Stomach (tissue), 9 donors: Measurements from ENCODE around the gene SCD5. TPM values are rescaled to one million over a fixed set of nuclear protein-coding genes. Genes with fewer than 3 reads are reported as not detected.

Source experiments
- DNase-seq, 2 donors: peaks; one replicate each; pipeline versions ENCODE4 v3.0.0 to v3.0.0-alpha.2; 2013 to 2019
- H3K27ac ChIP-seq, 5 donors: fragments of 200-600 bp in 4 of 5; sonication (generic) in 4 of 5; one replicate each; pipeline ENCODE4 v1.5.1; 2013 to 2019; ENCODE audit warnings: mild to moderate bottlenecking in 1 of 5, moderate library complexity in 1 of 5
- H3K27me3 ChIP-seq, 3 donors: fragments of 200-600 bp; sonication (generic); one replicate each; pipeline ENCODE4 v1.5.1; 2017 to 2019; ENCODE audit warnings: mixed run types in 1 of 3
- H3K36me3 ChIP-seq, 4 donors: fragments of 200-600 bp; sonication (generic); 1 replicate in 3 of 4; 2 replicates in 1 of 4; pipeline ENCODE4 v1.5.1; 2016 to 2019
- H3K4me1 ChIP-seq, 4 donors: fragments of 200-600 bp; sonication (generic); one replicate each; pipeline ENCODE4 v1.5.1; 2016 to 2019
- H3K4me3 ChIP-seq, 4 donors: fragments of 200-600 bp; sonication (generic) in 3 of 4; one replicate each; pipeline ENCODE4 v1.5.1; 2016 to 2019; ENCODE audit warnings: mild to moderate bottlenecking in 1 of 4
- H3K9me3 ChIP-seq, 4 donors: fragments of 200-600 bp; sonication (generic); one replicate each; pipeline ENCODE4 v1.5.1; 2016 to 2019
- EP300 ChIP-seq: sonication (generic); formaldehyde crosslinking; IDR thresholded peaks from one replicate; pipeline ENCODE4 v1.6.1; 2017; ENCODE audit warnings: antibody characterized with exemption
- POLR2A ChIP-seq, 4 donors: fragments of 450-650 bp; IDR thresholded peaks; one replicate each; pipeline ENCODE4 v1.6.1; 2016; ENCODE audit warnings: antibody characterized with exemption in 4 of 4, control low read depth in 2 of 4, mild to moderate bottlenecking in 1 of 4, moderate library complexity in 1 of 4
- POLR2AphosphoS5 ChIP-seq, 3 donors: sonication (generic); formaldehyde crosslinking; IDR thresholded peaks; one replicate each; pipeline ENCODE4 v1.6.1; 2016; ENCODE audit warnings: antibody characterized with exemption in 3 of 3
- WGBS, 5 donors: extraction: QIAGEN DNeasy Blood & Tissue Kit in 3 of 5; methylation state at CpG; one replicate each; pipeline versions ENCODE4 v1.1.5 to v1.1.7; 2013 to 2018; 5-methylcytosine and 5-hydroxymethylcytosine counted together
- intact Hi-C: fragments of 100-400 bp; cut with DNase I; formaldehyde crosslinking; loops from one replicate; pipeline ENCODE4 v1.15.1; 2023; ENCODE audit warnings: low total_unique reads
- polyA plus RNA-seq, 3 donors: library from polyadenylated mRNA; stranded (reverse); fragments of 200-250 nt; gene quantifications; one replicate each; pipeline ENCODE4 v1.2.3, GENCODE V29; 2013
- total RNA-seq, 5 donors: library from RNA; depleted of rRNA; stranded (reverse); fragments of >200 nt; gene quantifications; one replicate each; pipeline versions ENCODE4 v1.1.0 to v1.2.3, GENCODE V29; 2014 to 2016
- TF ChIP-seq, protein P1 (sequence below), 7 experiments: fragments of 450-650 bp in 4 of 7; fragments of 200-600 bp in 3 of 7; sonication (generic) in 3 of 7; IDR thresholded peaks; one replicate each; pipeline ENCODE4 v1.5.1; 2016 to 2019; ENCODE audit warnings: antibody characterized with exemption in 7 of 7, control low read depth in 2 of 7, mild to moderate bottlenecking in 1 of 7
- donor health status: healthy with polysubstance abuse.
- donor health status: Bipolar disorder and iron deficiency.
- donor health status: healthy.

Gene SCD5
- total and polyA plus RNA-seq, 8 donors, result 0.58 to 35.9 (median 9.9) TPM

DNA sequence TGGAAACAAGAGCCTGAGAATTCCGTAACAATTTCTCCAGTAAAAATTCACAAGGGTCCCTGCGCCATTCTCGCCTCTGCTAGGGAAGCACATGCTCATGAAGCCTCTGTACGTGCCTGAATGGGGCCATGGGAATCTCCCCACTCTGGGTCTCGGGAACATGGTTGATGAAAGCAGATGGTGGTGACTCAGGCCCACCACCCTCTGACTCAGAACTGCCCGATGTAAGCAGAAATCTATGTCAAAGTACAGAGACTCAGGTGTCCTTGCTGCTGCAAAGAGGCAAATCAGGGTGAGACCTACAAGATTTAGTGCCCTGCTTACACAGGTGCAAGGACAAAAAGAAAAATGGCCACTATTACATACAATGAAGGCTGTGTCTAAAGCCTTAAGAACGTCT is 65.0 kb downstream of the SCD5 start:
- H3K4me1 ChIP-seq, result peaks cover 6 to 14% (median 8%) of the 10 kb centered on the region in 4 donors
- intact Hi-C loops, result no loop called here
- H3K27me3 ChIP-seq, result no peaks in the 10 kb centered on the region
- WGBS, 5 donors, result 61 to 80% (median 68%) methylated on average over 7 of the region's 7 CpGs
- TF ChIP-seq EP300 (no peak), POLR2A (IDR thresholded peaks at IDR 0.05) (no peak), POLR2AphosphoS5 (IDR thresholded peaks at IDR 0.05) (no peak)
- TF ChIP-seq, protein P1, sequence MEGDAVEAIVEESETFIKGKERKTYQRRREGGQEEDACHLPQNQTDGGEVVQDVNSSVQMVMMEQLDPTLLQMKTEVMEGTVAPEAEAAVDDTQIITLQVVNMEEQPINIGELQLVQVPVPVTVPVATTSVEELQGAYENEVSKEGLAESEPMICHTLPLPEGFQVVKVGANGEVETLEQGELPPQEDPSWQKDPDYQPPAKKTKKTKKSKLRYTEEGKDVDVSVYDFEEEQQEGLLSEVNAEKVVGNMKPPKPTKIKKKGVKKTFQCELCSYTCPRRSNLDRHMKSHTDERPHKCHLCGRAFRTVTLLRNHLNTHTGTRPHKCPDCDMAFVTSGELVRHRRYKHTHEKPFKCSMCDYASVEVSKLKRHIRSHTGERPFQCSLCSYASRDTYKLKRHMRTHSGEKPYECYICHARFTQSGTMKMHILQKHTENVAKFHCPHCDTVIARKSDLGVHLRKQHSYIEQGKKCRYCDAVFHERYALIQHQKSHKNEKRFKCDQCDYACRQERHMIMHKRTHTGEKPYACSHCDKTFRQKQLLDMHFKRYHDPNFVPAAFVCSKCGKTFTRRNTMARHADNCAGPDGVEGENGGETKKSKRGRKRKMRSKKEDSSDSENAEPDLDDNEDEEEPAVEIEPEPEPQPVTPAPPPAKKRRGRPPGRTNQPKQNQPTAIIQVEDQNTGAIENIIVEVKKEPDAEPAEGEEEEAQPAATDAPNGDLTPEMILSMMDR (IDR thresholded peaks at IDR 0.05), result no peak
- no peaks in the 10 kb centered on the region for H3K36me3 ChIP-seq
- DNase-seq, result no peak
- no peak overlapping the region for H3K27ac ChIP-seq
- no peaks in the 10 kb centered on the region for H3K9me3 ChIP-seq
- no peak overlapping the region for H3K4me3 ChIP-seq

GRCh38 chr4:82728301-82728700 is 70.3 kb downstream of the SCD5 start:
- H3K4me1 ChIP-seq, result peaks cover under 1 to 15% (median 7%) of the 10 kb centered on the region in 4 donors
- DNase-seq, result no peak
- H3K27me3 ChIP-seq, result no peaks in the 10 kb centered on the region
- intact Hi-C loops, result no loop called here
- H3K9me3 ChIP-seq, result no peaks in the 10 kb centered on the region
- no peaks in the 10 kb centered on the region for H3K36me3 ChIP-seq
- H3K4me3 ChIP-seq, result no peak overlapping the region
- 71 to 92% (median 79%) methylated on average over 1 of the region's 1 CpG for WGBS, 5 donors
- TF ChIP-seq EP300, result no peak
- TF ChIP-seq, protein P1 (IDR thresholded peaks at IDR 0.05), result no peak
- TF ChIP-seq POLR2A (IDR thresholded peaks at IDR 0.05), result no peak
- TF ChIP-seq POLR2AphosphoS5 (IDR thresholded peaks at IDR 0.05), result no peak
- H3K27ac ChIP-seq, result no peak overlapping the region

- TF ChIP-seq POLR2A (IDR thresholded peaks at IDR 0.05) (no peak), EP300 (no peak), POLR2AphosphoS5 (IDR thresholded peaks at IDR 0.05) (no peak)
- TF ChIP-seq, protein P1 (IDR thresholded peaks at IDR 0.05), result no peak
- Histone ChIP-seq H3K27me3 (no peaks in the 10 kb centered on the region), H3K4me3 (no peak overlapping the region), H3K36me3 (no peaks in the 10 kb centered on the region), H3K9me3 (no peaks in the 10 kb centered on the region), H3K27ac (no peak overlapping the region), H3K4me1 (peaks cover 0 to 16% (median 10%) of the 10 kb centered on the region in 4 donors)
- 22 to 48% (median 24%) methylated on average over 5 of the region's 5 CpGs for WGBS, 5 donors
- DNase-seq, result no peak
- intact Hi-C loops, result no loop called here
Observed at GRCh38 chr4:82726596-82726995, 72.0 kb downstream of the SCD5 start.

- intact Hi-C loops, result no loop called here
- TF ChIP-seq, protein P1 (IDR thresholded peaks at IDR 0.05), result peak in 4 of 7 experiments; percentile 10 to 35 (median 34)
- TF ChIP-seq POLR2AphosphoS5 (IDR thresholded peaks at IDR 0.05) (peak in 1 of 3 donors; percentile 6), EP300 (no peak)
- H3K4me1 ChIP-seq, result peaks cover 0 to 11% (median 2%) of the 10 kb centered on the region in 4 donors
Observed at GRCh38 chr4:82721819-82722423, 76.7 kb downstream of the SCD5 start.

More at GRCh38 chr4:82721819-82722423, 76.7 kb downstream of the SCD5 start:
- H3K27me3 ChIP-seq, result no peaks in the 10 kb centered on the region
- DNase-seq, result peak; percentile 39 to 79
- H3K27ac ChIP-seq, result no peak overlapping the region
- H3K4me3 ChIP-seq, result no peak overlapping the region
- WGBS, 5 donors, result 25 to 37% (median 31%) methylated on average over 2 of the region's 2 CpGs
- no peaks in the 10 kb centered on the region for H3K9me3 ChIP-seq
- no peaks in the 10 kb centered on the region for H3K36me3 ChIP-seq
